HG03342 (cell line): ENCODE results near the gene PXYLP1.

Source experiments
- ATAC-seq: cut with Tn5 transposase; IDR thresholded peaks from one replicate; pipeline ENCODE4 v1.9.1; 2021; ENCODE audit warnings: mild to moderate bottlenecking, moderate library complexity; ENCODE audit not compliant: unreplicated experiment

PXYLP1 gene

DNA sequence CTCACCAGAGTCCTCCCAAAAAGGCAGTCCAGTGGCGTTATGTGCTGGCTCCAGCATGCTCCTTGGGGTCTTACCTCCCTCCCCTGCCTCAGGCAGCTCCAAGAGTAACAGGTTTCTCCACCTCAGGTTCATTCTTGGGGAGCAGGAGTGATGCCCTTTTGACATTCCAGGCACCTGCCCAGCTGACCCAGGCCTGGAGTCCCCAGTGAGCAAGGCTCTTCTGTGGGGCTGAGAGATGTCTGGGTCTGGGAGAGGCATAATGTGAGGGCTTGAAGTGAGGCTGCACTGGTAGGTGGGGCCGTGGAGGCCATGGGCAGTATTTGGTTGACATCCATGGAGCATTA lies 15.3 kb downstream of the PXYLP1 start:
- ATAC-seq = no peak

DNA sequence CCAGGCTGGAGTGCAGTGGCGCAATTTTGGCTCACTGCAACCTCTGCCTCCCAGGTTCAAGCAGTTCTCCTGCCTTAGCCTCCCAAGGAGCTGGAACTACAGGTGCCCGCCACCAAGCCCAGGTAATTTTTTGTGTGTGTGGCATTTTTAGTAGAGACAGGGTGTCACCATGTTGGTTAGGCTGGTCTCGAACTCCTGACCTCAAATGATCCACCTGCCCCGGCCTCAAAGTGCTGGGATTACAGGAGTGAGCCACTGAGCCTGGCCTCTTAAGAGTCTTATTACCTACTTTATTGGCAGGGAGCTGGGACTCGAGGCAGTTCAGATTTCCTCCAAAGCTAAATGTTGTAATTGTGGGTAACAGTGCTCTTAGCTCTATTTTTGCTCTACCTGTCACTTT lies 16.4 kb downstream of the PXYLP1 start:
- ATAC-seq = no peak

DNA sequence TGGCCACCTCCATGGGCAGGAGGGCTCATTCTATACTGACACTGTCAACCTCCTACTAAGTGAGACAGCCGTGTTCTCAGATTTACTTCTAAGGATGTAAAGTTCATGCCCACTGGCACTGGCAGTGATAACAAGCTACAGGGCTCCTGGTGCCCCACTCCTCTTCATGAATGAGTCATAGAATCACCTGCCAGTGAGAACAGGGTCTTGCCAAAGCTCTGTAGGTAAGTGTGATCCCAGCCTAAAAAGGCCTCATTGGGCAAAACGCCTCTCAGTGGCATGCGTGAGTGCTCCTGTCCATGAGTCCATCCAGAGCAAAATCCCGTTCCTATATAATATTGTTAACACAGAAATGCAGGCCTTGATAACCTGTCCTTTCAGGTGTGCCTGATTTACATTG lies 17.4 kb downstream of the PXYLP1 start:
- no peak for ATAC-seq

DNA sequence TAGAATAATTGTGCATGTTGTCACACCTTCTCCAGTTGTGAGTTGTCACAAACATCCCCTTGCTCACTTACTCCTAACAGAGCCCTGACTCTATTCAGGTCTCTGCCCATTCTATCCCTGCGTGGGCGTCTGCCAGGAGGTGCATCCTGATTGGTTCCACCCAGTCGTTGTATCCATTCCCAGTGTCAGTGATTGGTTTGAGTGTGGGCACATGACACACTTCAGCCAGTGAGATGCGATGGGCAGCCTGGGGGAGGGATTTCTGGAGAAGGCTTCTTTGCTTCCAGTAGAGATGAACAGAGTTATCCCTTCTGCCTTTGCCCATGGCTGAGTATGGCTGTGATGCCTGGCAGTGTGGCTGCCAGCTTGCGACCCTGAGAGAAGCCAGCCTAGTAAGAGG lies 18.7 kb downstream of the PXYLP1 start:
- no peak for ATAC-seq

DNA sequence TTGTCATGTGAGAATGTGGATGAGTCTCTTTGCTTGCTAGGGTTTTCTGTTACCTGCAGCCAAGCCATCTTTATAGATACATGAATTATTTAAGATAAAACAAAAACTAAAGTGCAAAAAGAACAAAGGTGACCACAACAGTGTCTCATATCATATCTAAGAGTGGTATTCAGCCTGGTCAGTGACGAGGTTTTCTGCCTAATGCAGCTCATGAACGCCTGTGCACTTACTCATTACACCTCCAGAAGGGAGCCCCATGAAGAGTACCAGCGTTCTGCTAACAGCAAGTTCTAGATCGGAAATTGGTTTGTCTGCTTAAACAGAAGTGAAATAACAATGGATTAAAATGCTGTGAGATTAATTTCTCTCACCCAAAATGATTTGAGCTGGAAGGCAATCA lies 19.2 kb downstream of the PXYLP1 start:
- ATAC-seq = no peak

DNA sequence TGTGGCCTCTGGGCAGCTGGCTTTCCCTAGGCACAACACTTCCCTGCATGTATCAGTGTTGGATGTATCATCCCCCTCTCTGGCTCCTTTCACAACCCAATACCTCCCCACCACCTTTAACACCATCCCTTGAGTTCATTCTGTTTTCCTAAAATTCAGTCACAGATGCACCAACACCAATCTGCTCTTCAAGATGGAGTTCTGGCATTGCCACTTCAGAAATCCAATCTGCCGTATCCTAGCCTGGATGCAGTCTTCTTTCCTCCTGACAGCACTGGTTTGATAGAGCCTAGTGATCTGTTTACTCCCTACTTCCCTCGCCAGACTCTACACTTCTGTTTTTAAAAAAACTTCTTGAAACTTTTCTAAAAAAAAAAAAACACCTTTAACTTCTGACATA lies 21.7 kb downstream of the PXYLP1 start:
- no peak for ATAC-seq

DNA sequence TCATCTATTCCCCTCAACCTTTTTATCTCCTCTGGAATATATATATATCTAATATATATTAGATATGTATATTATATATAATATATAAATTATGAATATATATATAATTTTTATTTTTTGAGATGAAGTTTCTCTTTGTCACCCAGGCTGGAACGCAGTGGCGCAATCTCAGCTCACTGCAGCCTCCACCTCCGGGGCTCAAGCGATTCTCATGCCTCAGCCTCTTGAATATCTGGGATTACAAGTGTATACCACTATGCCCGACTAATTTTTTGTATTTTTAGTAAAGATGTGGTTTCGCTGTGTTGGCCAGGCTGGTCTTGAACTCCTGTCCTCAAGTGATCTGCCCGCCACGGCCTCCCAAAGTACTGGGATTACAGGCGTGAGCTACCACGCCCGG lies 22.2 kb downstream of the PXYLP1 start:
- ATAC-seq = no peak

DNA sequence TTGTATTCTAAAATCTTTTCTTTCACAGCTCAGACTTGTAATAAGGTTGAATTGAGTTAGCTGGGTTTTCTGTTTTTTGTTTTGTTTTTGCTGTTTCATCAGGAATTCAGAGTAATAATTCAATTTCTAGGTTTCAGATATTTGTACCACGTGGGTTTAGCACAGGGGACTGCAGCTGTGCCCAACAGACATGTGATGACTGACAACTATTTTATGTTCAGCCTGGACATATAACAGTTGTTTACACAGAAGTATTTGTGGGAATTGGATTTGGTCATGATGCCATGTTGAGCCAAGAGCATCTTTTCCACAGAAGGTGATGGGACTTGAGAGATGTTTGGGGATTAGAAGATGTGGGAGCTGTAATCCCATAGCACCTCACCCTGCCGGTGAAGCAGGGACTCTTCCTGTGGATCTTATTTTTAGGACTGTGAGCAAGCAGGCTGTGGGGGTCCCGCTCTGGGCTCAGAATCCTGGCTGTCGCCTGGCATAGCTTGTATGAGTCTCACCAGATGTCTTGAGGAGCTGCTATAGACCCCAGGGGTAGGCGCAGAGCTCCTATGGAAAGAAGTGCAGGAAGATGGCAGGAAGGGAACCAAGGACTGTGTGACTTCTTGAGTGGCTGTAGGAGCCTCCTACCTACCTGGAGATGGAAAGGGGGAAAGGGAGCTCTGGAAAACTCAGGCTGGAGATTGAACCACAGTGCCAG lies 23.7 kb downstream of the PXYLP1 start:
- no peak for ATAC-seq

DNA sequence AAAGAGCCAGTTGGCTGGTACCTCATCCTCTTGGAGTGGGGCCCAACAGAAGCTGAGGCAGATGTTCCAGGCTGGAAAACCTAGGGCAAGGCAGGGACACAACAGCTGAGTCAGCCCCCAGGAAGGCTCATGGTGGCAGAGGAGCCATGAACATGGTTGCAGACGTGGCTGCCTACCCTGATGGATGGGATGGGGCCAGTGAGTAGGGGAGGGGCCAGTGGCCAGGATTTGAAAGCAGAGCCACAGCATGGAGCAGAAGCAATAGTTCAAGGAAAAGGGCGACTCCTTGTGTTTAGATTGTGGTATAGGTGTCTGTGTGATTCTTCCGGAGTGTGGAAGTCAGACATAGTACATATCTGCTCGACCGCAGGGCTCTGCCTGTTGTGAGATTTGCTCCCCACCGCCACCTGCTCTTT lies 24.2 kb downstream of the PXYLP1 start:
- ATAC-seq = no peak

DNA sequence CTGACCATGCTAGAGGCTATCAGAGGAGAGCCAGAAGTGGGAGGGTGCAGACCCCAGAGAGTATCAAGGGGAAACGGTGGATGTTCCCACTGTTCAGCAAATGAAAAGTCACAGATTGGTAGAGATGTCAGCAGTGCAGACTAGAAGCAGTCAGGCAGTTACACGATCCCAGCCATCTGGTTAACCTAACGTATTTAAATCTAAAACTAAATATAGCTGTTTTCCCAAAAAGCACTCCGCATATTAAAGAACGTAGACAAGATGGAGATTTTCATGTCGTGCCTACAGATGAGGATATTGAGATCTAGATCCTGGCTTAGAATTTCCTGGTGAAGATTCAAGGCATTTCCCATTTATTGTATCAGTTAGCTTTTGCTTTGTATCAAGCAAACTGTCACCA lies 25.2 kb downstream of the PXYLP1 start:
- no peak for ATAC-seq

DNA sequence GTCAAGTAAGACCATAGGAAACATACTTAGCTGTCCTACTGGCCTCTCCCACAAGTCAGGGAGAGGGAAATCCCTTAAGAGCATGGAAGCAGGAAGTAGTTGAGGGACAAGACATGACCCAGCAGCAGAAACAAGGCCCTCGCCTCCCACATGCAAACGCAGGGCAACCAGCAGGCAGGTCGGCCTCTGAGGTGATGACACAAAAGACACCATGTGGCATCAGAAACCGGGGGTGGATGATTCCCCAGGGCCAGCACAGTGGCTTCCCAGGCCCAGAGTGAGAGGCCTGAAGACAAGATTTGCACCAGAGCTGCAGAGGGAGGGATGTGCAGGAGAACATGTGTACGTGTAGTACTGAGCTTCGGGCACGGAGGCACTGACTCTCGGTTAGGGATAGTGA lies 26.3 kb downstream of the PXYLP1 start:
- no peak for ATAC-seq

DNA sequence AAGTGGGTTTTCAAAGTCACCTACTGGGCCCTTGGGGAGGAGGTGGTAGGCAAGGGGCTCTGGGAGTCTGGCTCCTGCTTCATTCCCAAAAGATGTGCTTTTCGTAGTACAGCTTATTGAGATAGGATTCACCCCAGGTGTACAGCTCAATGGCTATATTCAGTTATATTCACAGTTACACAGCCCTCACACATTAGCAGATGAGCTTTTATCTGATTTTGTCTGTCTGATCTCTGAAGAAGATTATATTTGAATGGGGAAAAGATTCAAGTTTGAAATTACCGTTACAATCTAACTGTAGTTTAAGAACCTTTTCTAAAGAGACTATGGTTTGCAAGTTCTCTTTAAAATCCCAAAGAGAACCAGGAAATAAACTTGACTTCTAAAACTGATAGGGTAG lies 27.3 kb downstream of the PXYLP1 start:
- no peak for ATAC-seq

DNA sequence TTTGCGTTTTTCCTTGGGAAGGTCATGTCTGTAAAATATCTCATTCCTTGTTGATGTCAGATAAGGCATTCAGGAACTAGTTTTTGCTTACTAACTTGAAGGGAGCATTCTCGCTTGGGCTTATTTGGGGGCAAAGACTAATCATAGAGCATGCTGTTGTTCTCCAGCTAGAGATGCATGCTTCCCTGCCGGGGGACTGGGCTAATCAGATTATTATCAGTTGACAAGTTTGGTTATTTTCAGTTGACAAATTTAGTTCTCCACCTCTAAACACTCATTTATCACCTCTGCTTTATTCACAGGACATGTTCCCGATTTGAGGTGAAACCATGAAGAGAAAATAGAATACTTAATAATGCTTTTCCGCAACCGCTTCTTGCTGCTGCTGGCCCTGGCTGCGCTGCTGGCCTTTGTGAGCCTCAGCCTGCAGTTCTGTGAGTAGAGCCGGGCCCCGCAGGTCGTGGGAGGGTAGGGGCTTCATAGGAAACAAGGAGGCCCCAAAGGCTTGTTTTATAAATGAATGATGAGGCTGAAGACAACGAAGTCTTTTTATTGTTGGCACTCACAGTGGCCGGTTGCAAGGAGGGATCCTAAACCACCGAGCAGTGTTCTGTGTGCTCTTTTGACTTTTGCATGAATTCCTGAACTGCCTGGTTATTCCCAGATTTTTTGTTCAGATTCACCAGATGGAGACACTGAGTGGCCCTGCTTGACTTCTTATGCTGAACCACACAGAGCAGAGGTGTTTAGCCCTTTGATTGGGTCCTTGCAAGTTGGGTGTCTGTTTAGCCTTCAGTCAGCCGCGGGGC lies 28.4 kb downstream of the PXYLP1 start:
- ATAC-seq = no peak

DNA sequence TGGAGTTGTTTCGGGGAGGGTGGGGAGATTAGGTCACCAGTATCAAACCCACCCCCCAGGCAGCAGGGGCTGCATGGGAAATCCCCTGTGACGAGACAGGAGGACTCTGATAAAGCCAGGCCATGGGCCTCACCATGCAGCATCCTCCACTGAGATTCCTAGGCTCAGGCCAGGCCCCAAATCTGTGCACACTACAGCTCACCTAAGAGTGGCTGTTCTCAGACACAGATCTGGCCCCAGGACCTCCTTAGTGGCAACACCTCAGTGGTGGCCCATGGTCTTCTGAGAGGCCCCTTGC lies 29.0 kb downstream of the PXYLP1 start:
- ATAC-seq = no peak

DNA sequence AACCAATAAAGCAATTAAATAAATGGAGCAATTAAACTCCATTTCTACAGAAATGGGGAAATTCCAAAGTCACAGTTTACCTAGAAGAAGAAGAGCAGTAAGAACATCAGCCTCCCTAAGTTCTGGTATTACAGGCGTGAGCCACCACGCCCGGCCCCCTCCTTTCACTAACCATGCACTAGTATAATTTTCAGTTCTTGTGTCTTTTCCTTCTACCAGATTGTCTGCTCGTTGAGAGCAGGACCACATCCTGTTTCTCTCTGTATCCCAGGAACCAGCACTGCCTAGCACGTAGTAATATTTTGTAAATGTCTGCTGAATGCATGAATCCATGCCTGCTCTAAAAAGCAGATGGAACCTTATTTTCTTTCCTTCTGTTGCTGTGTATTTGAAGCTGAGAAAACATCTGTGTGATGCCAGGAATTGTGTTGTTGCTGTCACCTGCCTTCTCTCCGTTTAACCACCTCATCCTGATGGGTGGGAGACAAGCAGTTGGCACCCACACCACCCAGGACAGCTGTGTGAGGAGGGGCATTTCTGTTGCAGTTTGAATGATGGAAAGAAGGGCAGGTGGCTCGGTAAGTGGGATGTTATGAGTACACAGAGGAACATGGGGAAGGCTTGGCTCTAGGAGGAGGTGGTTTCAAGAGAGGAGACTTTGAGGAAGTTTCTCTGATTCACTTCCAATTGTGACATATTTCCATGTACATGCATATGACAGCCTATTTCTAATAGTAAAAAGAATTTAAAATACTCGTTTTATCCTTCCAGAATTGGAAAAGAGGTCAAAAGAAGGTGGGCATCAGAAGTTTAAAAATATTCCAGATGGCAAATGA lies 30.1 kb downstream of the PXYLP1 start:
- no peak for ATAC-seq

DNA sequence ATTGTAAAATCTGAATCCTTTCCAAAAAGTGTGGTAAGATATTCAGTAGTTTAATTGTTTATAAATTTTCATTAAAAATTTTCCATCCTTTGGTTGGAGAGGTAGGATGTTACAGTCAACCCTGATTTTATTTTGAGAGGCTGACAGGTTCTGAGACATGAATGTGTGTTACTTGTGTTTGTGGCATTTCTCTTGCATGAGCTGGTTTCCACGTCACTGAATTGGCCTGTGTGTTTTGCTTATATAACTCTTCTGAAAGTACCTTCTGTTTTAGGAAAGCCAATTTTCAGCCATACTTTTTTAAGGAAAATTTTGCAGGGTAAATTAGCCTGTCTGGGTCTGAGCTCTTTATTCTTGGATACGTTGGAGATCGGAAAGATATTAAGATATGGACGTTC lies 30.7 kb downstream of the PXYLP1 start:
- ATAC-seq = no peak

DNA sequence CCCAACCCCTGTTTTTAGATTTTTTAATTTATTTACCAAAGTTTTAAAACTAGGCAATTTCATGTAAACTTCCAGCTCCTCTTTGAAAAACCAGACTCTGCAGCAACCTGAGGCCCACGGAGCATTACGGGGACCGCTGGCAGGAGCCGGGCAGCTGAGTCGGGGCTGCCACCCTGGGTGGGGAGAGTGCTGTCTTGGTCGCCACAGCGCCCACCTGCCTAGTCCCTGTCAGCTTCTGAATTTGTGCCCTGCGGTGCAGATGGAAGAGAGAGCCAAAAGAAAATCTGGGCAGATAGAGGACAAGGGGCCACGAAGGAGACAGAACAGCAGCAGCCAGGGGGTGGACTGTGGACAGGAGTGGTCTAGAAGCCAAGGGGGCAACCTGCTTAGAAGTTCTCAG lies 34.6 kb downstream of the PXYLP1 start:
- ATAC-seq = no peak

DNA sequence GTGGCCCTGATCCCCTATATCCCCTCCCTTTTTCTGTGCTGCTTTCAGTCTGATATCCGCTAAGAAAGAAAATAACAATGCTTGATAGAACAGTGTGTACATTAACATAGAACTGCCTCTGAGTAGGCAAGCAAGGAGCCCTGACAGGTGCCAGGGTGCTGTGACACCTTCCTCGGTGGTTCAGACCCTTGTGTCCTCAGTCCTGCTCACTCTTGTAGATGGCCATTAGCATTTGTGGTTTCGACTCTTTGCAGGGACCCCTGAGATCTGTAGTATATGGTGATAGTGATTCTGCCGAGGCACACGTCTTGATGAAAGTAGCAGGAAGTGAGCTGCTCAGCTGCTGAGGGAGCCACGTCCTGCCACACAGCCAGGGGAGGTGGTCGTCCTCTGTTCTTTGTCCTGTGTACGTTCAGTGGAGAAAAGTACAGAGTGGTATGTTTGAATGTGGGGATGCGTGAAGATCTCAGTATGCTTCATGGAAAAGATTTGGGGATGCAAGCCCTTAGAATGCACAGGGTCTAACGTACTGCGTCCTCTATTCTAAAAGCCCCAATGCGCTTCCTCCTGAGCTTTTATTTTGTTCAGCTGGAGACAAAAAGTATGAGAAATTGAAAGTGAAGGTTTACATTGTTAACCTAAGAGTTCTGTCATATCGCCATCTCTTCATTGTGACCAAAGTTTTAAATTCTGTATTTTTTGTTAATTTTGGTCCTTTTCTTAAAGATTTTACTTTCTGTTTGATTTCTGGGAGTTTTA lies 35.4 kb downstream of the PXYLP1 start:
- ATAC-seq = no peak

DNA sequence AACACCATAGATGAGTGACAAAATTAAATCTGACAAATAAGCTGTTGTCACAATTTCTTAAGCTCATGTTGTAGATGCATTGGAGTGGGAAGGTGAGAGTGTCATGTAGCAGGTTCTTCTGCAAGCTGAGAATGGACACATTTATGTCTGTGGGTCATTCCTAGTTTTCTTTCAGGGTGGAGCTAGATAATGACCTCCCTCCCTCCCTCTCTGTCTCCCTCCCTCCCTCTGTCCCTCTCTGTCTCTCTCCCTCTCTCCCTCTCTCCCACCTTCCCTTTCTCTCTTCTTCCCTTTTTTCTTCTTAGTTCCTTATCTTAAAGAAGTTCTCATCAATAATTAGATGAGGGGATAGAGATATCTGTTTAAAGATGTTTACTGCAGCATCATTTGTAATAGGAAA lies 36.0 kb downstream of the PXYLP1 start:
- ATAC-seq = no peak

DNA sequence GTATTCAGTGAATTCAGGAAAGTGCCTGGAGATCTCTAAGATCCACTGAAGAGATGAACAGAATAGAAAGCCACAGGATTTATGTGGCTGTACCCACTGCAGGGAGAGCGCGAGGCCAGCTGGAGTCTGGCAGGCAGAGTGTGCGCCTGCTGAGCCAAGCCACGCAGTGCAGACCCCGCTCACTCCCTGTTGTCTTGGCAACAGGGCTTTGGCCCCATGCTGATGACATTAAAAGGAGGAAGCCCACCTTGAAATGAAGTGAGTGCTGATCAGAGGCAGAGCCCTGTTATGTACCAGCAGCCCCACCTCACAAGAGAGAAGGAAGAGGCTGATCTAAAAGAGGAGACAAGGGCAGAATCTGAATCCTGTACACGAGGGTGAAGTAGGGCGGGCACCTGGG lies 36.7 kb downstream of the PXYLP1 start:
- ATAC-seq = no peak

DNA sequence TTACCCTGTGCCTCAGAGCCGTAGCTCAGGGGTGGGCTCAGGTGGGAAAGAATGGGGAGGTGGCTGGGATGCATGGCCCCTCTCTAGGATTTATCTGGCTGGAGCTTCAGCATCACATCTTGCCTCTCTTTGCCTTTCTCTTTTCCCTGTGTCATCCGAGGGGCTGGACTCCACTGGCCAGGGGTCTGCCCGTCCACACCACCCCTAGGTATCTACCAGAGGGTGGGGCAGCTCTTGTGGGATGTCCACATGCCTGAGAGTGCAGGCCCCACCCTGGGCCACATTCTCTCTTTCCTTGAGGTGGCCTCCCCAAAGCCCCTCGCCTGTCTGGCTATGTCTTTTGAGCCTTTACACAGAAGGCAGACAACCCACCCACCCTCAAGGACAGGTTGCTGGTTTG lies 37.2 kb downstream of the PXYLP1 start:
- ATAC-seq = no peak
